GM12864 (cell line): ENCODE results near the gene RPS16.

Experiments
- DNase-seq: peaks from one replicate; pipeline ENCODE4 v3.0.0-alpha.2; 2011; ENCODE audit warnings: low read depth
- H3K4me3 ChIP-seq: 2 replicates; pipeline ENCODE4 v1.5.1; 2011; ENCODE audit warnings: mild to moderate bottlenecking, low read depth, low read length, control low read depth
- CTCF ChIP-seq: IDR thresholded peaks from 2 replicates; pipeline ENCODE4 v1.5.1; 2011; ENCODE audit warnings: low read depth, mild to moderate bottlenecking, moderate library complexity, low read length, control low read depth, inconsistent platforms; ENCODE audit errors: missing control alignments

RPS16 gene

GRCh38 chr19:39475748-39476147 lies 40.0 kb upstream of the RPS16 start:
- no peak for DNase-seq
- TF ChIP-seq CTCF, result no peak
- no peak overlapping the region for H3K4me3 ChIP-seq

GRCh38 chr19:39474139-39474620 lies 38.4 kb upstream of the RPS16 start:
- DNase-seq, result no peak
- H3K4me3 ChIP-seq, result no peak overlapping the region
- peak; percentile 83 for TF ChIP-seq CTCF

- TF ChIP-seq CTCF, result no peak
- no peak overlapping the region for H3K4me3 ChIP-seq
- DNase-seq, result no peak
Observed at GRCh38 chr19:39473443-39473960, 37.8 kb upstream of the RPS16 start.

GRCh38 chr19:39472746-39473442 lies 37.1 kb upstream of the RPS16 start:
- DNase-seq, result no peak
- no peak for TF ChIP-seq CTCF
- no peak overlapping the region for H3K4me3 ChIP-seq

- H3K4me3 ChIP-seq, result no peak overlapping the region
- DNase-seq, result no peak
- no peak for TF ChIP-seq CTCF
Observed at GRCh38 chr19:39471756-39472536, 36.2 kb upstream of the RPS16 start.

- H3K4me3 ChIP-seq, result no peak overlapping the region
- TF ChIP-seq CTCF, result no peak
- DNase-seq, result no peak
Observed at GRCh38 chr19:39470724-39471339, 35.1 kb upstream of the RPS16 start.
